ENCODE data around the gene ZNF532.

Gene ZNF532

GRCh38 chr18:58983260-58984155, 118.8 kb downstream of the ZNF532 start:
- no peak for DNase-seq

- no peak for DNase-seq
Measured at GRCh38 chr18:58988600-58988999, 123.9 kb downstream of the ZNF532 start.

GRCh38 chr18:58989184-58989759, 124.6 kb downstream of the ZNF532 start:
- no peak for DNase-seq

- no peak for DNase-seq
Measured at GRCh38 chr18:58990720-58991119, 126.0 kb downstream of the ZNF532 start.

GRCh38 chr18:58991167-58991798, 126.6 kb downstream of the ZNF532 start:
- DNase-seq, result no peak

DNA sequence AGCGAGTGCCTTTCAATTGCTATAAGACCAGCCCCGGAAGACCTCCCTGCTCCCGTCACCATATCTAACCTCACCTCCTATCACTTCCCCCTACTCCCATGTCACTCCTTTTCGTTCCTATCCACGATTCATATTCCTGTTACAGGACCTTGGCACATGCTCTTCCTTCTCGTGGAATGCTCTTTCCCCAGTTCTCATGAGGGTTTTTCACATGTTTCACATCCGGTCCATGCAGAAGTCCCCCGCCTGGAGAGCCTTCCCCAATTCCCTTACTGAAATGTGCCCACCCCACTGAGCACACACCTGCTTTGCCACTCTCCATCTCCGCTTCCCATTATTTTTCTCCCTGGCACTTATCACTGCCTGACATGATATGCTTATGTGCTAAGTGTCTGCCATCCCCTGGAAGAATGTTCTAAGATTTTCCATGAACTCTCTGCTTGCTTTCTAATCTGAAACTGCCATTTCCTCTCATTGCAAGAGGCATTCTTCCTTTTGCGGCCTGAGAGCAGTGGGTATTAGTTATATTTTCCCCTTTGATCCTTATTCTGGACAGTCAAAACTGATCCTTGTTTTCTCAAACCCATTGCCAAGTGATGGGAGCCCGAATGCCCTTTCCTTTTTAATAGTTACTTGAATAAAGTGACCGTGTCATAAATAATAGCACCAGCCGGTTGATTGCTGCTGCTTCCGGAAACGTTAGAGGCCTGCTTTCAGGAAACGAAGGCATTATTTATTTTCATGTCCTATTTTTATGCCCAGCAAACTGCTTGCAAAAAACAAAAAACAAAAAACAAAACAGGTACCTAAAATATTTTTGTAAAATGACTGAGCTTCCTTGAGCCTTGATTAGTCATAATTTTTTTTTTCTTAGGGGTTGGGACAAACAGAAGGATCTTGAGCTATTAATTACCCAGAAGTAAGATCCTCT, 127.9 kb downstream of the ZNF532 start:
- DNase-seq, result no peak

- no peak for DNase-seq
Measured at GRCh38 chr18:58993260-58993659, 128.6 kb downstream of the ZNF532 start.

GRCh38 chr18:58995663-58996062, 131.0 kb downstream of the ZNF532 start:
- no peak for DNase-seq

- DNase-seq, result no peak
Measured at GRCh38 chr18:58996131-58996641, 131.5 kb downstream of the ZNF532 start.

DNA sequence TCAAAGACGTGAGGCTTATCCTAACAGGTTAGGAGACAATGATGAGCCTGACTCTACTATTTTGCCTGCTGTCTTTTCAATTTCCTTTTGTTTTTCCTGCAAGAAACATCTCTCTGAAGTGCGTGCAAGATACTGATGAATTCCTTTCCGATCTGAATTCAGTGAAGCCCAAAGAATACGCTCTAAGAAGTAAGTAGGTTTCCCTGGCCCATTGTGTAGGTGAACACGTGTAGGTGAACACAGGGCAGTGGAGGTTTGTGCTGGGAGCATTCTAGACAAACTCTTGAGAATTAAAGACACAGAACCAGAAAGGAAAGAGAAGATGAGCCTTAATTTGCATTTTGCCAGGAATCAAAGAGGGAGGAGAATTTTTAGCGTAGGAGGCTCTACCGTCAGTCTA, 132.0 kb downstream of the ZNF532 start:
- DNase-seq, result no peak

DNA sequence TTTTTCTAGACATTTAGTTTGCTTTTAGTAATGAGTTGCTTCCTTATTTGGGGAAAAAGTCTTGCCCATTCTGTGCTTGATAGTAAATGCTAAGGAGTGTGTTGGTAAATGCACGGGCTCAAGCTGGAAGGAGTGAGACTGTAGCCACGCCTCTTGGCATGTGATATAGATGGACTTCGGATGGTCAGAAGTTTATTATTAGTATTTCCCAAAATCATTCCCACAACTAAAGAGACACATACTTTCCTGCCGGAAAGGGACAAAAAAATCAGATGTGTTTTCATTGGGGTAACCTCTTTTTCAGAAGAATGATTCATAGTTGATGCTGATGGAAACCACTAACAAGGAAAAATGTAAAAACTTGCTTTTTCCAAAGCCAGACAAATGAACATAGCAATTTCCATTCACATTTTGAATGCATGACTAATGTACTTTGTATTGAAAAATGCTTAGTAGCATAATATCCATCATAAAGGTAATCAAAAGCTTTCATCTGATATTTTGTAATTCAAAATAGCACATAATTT, 133.2 kb downstream of the ZNF532 start:
- no peak for DNase-seq

DNA sequence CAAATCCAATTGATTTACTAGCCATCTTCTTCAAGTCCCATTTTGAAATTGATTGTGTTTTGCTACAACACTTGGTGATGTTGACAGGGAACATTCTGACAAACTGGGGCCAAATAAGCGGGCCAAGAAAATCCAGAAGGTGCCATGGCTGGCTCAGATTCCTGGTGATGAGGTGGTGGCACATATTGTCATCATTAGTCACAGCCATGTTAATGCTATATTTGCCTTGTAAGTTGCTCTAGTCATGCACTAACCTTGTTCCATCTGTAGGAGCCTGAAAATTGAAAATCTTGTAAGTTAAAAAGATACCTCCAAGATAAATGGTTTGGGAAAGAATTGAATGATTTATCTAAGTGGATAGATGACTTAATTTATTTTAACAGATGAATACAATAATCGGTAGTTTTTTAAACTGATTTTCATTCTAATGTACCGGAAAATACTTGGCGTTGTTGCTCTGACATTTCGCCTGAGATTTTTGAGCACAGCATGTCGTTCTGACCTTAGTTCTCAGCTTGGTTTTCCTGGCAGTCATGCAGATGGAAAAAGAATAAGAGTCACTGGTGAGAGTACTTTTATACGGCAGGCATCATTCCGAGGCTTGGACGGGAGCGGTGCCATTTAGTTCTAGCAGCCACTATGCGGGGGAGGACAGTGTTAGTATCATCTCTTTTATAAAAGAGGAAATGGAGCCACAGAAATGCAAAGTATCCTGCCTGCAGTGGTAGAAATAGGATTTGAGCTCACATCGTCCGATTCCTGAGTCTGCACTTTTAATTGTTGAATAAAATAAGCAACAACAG, 133.9 kb downstream of the ZNF532 start:
- DNase-seq, result no peak

DNA sequence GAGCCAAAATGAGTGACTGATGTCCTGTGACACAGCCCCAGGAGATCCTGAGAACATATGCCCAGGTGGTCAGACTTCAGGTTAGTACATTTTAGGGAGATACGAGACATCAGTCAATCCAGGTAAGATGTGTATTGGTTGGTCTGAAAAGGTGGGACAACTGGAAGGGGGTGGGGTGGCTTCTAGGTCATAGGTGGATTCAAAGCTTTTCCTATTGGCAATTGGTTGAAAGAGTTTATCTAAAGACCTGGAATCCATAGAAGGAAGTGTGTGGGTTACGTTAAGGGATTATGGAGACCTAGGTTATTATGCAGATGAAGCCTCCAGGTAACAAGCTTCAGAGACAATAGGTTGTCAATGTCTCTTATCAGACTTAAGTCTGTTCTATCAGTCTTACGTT, 136.5 kb downstream of the ZNF532 start:
- DNase-seq, result no peak

GRCh38 chr18:59001721-59002120, 137.0 kb downstream of the ZNF532 start:
- no peak for DNase-seq

GRCh38 chr18:59002974-59003594, 138.4 kb downstream of the ZNF532 start:
- no peak for DNase-seq

GRCh38 chr18:59005262-59005661, 140.6 kb downstream of the ZNF532 start:
- DNase-seq, result no peak

- DNase-seq, result no peak
Measured at GRCh38 chr18:59006461-59007067, 141.9 kb downstream of the ZNF532 start.

- DNase-seq, result no peak
Measured at GRCh38 chr18:59008302-59008974, 143.8 kb downstream of the ZNF532 start.

DNA sequence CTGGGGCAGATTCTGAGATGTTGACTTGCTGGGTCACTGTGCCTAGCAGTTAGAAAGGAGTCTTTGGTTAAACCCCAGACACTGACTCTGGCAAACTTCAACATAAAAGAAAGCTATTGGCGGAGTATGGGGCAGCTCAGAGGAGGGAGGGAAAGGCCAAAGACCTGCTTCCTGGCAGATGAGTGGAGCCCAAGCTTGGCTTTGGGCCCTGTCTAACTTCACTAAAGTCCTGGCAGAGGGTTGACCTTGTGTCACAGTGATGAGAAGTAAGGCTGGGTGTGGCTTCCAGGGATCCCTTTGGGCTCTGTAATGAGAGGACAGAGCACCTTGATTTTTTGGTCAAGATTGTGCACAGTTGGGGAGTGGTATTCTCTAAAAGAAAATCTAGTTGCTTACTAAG, 145.2 kb downstream of the ZNF532 start:
- DNase-seq, result no peak

GRCh38 chr18:59011289-59011688, 146.6 kb downstream of the ZNF532 start:
- no peak for DNase-seq

All from stimulated activated CD4-positive, alpha-beta T cell treated with anti-CD3 and anti-CD28 coated beads, Interleukin-4, amount 100 ng/mL, for 1 hour (primary cell).